ENCODE results near the gene TNNI3K. TPM values are rescaled to one million over a fixed set of nuclear protein-coding genes. Genes with fewer than 3 reads are reported as not detected.
A peak's percentile ranks its signal among the peaks of the same experiment; 100 is the strongest.

Gene TNNI3K
- total and polyA plus RNA-seq, 12 donors = 11.7 to 162 (median 95.6) TPM

DNA sequence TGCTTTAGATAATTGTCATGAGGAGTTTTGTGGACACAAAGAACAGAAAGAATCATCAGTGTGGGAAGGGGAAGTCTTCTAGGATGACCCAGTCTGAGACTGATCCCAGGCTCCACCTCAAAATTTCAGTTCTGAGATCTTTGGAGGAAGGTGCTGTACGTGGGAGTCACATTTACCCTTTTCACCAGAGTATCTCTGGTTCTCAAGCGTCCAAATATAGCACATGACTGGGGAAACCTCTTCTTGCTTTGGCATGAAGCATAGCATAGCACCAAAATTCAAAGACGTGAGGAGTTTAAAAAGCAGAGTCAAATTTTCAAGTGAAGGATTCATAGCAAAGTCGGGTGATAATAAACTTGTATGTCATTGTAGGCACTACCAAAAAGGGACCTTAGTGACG is 180.7 kb downstream of the TNNI3K start:
- ATAC-seq = peak in 6 of 8 donors; percentile 75 to 87 (median 78)

DNA sequence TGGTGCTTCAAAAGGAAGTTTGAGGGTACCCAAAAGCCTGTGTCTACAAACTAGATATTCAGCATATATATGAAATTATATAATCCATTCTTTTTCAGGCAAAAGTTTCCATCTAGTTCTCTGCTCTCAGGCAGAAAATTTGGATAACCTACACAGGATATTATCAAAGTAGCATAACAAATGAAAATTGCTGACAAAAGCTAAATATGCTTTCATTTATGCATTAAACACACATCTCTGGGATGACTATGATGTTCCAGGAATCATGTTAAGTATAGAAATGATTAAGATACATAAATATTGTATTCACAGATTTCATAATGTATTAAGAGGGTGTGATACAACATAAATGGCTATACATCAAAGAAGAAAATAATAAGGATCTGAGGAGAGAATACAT is 184.4 kb downstream of the TNNI3K start:
- no peak for ATAC-seq
- intact Hi-C loops (cut with DNase I) = loop anchor here in 2 of 10 donors (5.0 kb wide), 2 partner anchors 32 to 57 kb away; no protein-coding TSS in a partner anchor
- H3K36me3 ChIP-seq = no peaks in the 10 kb centered on the region

More for the DNA sequence above, 180.7 kb downstream of the TNNI3K start:
- H3K27me3 ChIP-seq = no peaks in the 10 kb centered on the region
- no peaks in the 10 kb centered on the region for H3K9me3 ChIP-seq
- H3K4me1 ChIP-seq = peaks cover 0 to 29% (median 5%) of the 10 kb centered on the region in 9 donors
- DNase-seq = no peak
- 31 to 51% methylated on average over 5 of the region's 5 CpGs for WGBS, 2 donors
- peak overlapping the region in 9 of 10 donors; percentile 35 to 75 (median 66) for H3K27ac ChIP-seq
- H3K4me3 ChIP-seq = no peak overlapping the region
- TF ChIP-seq, protein P1, sequence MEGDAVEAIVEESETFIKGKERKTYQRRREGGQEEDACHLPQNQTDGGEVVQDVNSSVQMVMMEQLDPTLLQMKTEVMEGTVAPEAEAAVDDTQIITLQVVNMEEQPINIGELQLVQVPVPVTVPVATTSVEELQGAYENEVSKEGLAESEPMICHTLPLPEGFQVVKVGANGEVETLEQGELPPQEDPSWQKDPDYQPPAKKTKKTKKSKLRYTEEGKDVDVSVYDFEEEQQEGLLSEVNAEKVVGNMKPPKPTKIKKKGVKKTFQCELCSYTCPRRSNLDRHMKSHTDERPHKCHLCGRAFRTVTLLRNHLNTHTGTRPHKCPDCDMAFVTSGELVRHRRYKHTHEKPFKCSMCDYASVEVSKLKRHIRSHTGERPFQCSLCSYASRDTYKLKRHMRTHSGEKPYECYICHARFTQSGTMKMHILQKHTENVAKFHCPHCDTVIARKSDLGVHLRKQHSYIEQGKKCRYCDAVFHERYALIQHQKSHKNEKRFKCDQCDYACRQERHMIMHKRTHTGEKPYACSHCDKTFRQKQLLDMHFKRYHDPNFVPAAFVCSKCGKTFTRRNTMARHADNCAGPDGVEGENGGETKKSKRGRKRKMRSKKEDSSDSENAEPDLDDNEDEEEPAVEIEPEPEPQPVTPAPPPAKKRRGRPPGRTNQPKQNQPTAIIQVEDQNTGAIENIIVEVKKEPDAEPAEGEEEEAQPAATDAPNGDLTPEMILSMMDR (IDR thresholded peaks at IDR 0.05) = no peak
- no peaks in the 10 kb centered on the region for H3K36me3 ChIP-seq
- intact Hi-C loops (cut with DNase I) = no loop called here

DNA sequence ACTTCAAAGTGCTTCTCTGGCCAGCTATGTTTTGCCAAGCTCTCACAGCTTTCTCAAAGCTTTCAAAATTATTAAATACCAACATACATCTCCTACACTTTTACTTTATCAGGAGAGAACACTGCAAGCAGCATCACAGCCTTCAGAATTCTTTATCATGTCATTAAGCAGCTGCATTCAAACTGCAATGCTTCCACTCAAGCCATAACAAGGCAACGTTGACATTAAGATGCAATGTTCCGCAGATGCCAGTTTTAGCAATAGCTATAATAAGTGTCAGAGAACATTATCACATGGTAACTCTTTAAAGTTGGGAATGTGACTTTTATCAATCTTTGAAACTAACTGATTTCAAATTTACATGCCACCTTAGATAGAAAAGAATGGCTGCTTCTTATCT is 185.3 kb downstream of the TNNI3K start:
- TF ChIP-seq, protein P1 (IDR thresholded peaks at IDR 0.05) = no peak
- no peaks in the 10 kb centered on the region for H3K36me3 ChIP-seq
- H3K4me3 ChIP-seq = no peak overlapping the region
- intact Hi-C loops (cut with DNase I) = loop anchor here in 2 of 10 donors (5.0 kb wide), 2 partner anchors 33 to 58 kb away; no protein-coding TSS in a partner anchor
- WGBS, 2 donors = 16 to 42% methylated on average over 2 of the region's 2 CpGs
- H3K27ac ChIP-seq = peak overlapping the region in 8 of 10 donors; percentile 3 to 68 (median 40)
- DNase-seq = no peak
- H3K9me3 ChIP-seq = no peaks in the 10 kb centered on the region
- peaks cover 0 to 37% (median 4%) of the 10 kb centered on the region in 9 donors for H3K4me1 ChIP-seq
- no peaks in the 10 kb centered on the region for H3K27me3 ChIP-seq
- ATAC-seq = peak in 5 of 8 donors; percentile 28 to 59 (median 41)

More for the DNA sequence above, 184.4 kb downstream of the TNNI3K start:
- DNase-seq = no peak
- Histone ChIP-seq H3K4me1 (peaks cover 0 to 35% (median 5%) of the 10 kb centered on the region in 9 donors), H3K9me3 (no peaks in the 10 kb centered on the region), H3K27me3 (no peaks in the 10 kb centered on the region), H3K4me3 (no peak overlapping the region), H3K27ac (peak overlapping the region in 2 of 10 donors; percentile 42 to 68)
- TF ChIP-seq, protein P1 (IDR thresholded peaks at IDR 0.05) = no peak

DNA sequence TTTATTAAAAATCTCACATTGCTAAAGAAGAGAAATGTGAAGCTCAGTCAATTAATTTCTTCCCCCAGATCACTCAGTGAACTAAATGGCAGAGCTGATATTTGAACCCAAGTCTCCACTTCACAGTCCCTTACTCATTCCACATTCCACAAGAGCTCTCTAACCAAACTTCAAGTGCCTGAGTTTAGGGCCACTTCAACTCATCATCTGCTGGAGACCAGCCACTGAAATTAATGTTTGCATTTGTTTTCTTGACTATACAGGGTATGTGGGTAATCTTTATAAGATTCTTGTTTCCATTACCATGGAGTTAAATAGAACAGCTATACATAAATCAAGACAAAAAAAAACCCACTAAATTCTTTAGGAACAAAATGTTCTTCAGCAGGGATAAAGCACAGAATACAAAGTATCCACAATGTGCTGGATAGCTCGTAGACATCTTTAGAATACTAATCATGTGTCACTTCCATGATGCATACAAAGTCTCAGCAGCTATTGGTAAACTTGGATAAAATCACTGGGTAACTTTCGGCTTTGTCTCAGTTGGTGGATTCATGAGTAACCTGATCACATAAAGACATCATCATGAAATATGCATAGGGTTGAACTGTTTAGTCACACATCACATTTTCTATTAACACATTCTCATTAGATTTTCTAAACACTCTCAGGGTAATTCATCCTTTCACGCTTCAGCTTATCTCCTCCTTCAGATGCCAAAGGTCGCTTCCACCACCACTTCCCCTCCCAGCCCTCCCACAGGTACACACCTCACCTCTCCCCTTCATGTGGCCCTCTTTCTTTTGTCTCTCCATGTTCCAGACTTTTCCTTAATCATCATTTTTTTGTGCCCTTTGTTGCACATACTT is 187.5 kb downstream of the TNNI3K start:
- peaks cover 0 to 39% (median 14%) of the 10 kb centered on the region in 9 donors for H3K4me1 ChIP-seq
- no peaks in the 10 kb centered on the region for H3K36me3 ChIP-seq
- H3K4me3 ChIP-seq = no peak overlapping the region
- peak overlapping the region in 4 of 10 donors; percentile 15 to 68 (median 28) for H3K27ac ChIP-seq
- H3K9me3 ChIP-seq = no peaks in the 10 kb centered on the region
- intact Hi-C loops (cut with DNase I) = loop anchor here in 2 of 10 donors (5.0 kb wide), 2 partner anchors 35 to 60 kb away; no protein-coding TSS in a partner anchor
- no peaks in the 10 kb centered on the region for H3K27me3 ChIP-seq
- peak in 1 of 8 donors; percentile 53 for ATAC-seq
- 56 to 57% methylated on average over 4 of the region's 4 CpGs for WGBS, 2 donors
- no peak for DNase-seq
- TF ChIP-seq, protein P1 (IDR thresholded peaks at IDR 0.05) = no peak

All from heart right ventricle (tissue), 16 donors.